HL-60/S4 treated with retinoic acid at 250 ng/mL for 4 days and 3 days (cell line): ENCODE results near the gene SLC2A2.

Experiments
- in situ Hi-C: fragments of 300-500 bp; cut with MboI; formaldehyde crosslinking; loops from 2 replicates; pipeline ENCODE4 v1.7.0; 2022; ENCODE audit warnings: low sequenced_read_pairs

The SLC2A2 gene

GRCh38 chr3:171038342-171038741 is 11.8 kb upstream of the SLC2A2 start:
- in situ Hi-C loops, result no loop called here

- in situ Hi-C loops, result no loop called here
Observed at GRCh38 chr3:171028779-171029232, 2.3 kb upstream of the SLC2A2 start.

DNA sequence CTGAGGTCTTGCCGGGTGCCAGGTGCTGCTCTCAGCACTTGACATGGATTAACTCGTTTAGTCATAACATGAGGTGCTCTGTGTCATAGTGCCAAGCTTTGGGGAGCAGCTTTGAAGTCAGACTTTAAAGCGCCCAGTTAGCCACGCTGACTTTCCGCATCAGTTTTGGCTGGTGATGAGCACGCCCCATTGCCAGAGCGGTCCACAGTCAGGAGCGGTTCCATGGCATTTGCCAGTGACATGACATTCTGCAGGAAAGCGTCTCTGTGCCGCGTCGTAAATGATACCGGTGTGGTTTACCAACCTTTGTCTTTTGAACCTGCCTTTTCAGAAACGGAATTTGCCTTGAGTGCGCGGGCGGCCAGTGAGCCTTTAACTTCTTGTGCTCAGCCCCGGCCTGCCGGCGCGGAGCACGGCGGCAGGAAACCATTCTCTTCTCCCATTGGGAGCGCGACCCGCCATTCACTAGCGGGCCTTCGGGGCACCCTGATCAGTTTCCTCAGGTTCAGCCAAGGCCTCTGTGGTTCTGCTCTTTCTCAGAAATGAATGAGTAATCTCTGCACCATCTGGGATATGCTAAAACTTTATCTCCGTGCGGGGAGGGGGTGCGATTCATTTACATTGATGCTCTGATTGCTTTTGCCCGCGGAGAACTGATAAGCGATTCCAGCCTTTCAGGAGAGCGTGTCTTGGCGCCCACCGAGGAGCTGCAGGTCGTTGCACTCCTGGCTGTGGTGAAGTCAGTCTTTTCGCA is 1.7 kb upstream of the SLC2A2 start:
- in situ Hi-C loops, result no loop called here

DNA sequence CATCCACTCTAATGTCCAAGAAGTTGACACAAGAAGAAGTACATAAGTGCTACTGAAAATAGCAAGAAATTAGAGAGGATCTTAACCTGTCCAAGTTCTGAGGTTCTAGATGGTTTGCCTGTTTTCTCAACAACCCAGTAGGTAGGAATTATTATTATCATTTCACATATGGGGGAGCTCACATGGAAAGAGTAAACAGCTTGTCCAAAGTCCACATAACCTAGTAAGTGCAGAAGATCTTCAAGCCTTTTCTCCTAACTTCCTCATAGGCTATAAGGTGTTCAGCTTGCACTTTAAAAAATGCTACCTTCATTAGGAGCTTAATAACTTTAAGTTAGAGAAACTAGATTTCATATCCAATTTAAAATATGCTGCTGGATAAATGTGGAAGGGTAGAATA is 3.0 kb downstream of the SLC2A2 start:
- in situ Hi-C loops, result no loop called here

DNA sequence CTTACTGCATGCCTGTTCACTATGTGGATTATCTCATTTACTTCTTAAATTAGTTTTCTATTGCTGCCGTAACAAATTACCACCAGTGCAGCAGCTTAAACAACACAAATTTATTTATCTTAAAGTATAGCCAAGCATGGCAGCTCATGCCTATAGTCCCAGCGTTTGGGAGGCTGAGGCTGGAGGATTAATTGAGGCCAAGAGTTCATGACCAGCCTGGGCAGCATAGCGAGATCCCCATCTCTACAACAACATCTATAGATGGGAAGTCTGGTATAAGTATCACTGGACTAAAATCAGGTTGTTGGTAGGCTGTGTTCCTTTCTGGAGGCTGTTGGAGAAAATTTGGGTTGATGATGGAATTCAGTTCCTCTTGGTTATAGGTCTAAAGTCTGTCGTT is 5.1 kb downstream of the SLC2A2 start:
- in situ Hi-C loops, result no loop called here

DNA sequence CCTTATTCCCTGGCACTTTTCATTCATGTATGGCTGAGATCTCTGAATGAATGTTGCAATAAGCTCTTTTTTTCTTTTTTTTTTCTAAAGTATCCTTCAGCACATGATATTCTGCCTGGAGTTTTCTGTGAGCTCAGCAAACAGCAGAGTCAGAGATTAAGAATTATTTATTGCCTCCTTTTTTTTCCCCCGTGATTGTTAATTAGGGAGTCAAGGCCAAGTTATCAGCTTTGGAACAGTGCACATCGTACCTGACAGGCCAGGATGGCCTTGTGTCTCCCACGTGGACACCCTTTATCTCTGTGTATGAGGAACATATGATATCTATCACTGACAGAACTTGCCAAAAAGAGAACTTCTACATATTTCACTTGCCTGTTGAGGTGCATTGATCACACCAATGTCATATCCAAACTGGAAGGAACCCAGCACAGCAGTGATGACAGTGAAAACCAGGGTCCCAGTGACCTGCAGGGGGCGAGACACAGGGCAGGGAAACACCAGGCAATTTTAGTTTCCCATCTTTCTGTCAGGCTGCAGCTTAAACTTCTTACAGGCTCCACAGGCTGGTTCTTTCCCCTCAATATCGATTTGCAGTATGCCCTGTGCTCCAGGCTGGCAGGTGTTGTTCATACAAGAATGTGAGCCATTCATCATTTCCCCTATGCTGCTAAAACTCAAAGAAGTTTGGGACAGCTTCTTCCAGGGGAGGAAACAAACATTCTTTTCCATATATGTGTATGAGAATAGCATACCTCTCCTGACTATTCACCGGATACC is 8.2 kb downstream of the SLC2A2 start:
- in situ Hi-C loops, result no loop called here

GRCh38 chr3:171013822-171014748 is 12.4 kb downstream of the SLC2A2 start:
- in situ Hi-C loops, result no loop called here

GRCh38 chr3:171011873-171012336 is 14.6 kb downstream of the SLC2A2 start:
- in situ Hi-C loops, result no loop called here

GRCh38 chr3:171011109-171011872 is 15.2 kb downstream of the SLC2A2 start:
- in situ Hi-C loops, result no loop called here

GRCh38 chr3:171007316-171007715 is 19.2 kb downstream of the SLC2A2 start:
- in situ Hi-C loops, result no loop called here

DNA sequence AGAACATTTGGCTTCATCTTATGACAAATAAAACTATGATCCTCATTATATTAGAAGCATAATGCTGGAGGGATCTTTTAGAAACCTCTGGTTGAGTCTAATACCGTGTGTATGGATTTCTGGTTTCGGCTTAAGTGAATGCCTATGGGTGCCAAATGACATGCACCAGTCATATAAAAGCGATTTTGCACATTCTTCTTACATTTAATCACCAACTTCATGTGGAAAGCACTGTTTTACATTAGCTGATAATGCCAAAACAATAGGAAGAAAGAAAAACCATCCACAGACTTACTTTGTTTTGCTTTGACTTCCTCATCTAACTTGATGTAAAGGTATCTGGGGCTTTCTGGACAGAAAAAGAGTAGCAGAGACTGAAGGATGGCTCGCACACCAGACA is 20.9 kb downstream of the SLC2A2 start:
- in situ Hi-C loops, result no loop called here

DNA sequence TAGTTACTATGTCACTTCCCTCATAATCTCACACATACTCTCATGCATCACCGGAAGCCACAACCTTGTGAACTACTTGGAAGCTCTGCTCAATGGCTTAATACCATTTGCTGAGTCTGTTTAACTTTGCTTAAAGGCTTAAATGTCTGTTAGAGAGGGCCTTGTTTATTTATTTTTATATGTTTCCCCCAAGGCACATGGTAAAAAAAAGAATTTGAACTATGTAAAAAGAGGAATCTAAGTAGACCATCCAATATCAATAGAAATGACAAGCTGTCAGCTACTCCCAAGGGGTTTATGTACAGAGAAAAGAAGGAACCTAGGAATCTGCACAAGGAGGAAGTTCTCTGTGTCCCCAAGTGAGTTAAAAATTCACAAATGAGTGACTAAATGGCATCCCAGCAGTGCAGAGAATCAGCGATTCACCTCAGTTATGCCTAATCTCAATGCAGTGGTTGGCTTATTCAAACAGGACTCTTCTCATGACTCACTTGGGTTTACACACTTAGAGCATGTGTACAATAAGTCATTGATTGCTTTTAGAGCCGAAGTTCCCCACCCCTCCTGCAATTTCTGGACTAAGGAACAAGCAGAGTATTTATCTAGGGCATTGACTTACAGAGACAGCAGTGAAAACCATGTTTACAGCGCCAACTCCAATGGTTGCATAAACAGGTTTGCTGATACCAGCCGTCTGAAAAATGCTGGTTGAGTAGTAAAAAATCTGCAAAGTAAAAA is 24.4 kb downstream of the SLC2A2 start:
- in situ Hi-C loops, result no loop called here

DNA sequence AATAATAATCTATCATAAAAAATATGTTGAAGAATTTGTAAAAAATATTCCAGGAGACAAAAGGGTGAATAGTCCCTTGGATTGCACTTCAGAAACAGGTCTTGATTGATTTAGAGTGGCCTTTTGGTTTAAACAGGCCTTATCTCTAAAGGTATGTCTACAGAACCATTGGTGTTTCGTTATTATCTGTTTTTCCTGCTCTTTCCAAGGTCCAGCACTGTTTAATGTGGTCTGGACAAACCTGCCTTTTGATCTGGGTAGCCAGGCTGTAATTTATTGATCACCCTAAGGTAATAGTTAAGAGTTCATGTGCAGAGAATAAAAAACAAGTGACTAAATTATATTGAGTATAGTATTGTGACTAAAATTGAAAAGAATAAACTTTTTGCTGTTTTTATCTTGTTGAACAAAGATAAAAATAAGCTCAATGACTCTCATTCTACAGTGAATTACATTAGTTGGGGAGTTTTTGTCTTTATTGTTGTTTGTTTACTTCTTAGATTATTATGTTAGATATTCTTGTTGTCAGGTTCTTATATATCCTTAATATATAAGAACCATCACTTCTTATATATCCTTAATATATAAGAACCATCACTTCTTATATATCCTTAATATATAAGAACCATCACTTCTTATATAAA is 25.1 kb downstream of the SLC2A2 start:
- in situ Hi-C loops, result no loop called here

DNA sequence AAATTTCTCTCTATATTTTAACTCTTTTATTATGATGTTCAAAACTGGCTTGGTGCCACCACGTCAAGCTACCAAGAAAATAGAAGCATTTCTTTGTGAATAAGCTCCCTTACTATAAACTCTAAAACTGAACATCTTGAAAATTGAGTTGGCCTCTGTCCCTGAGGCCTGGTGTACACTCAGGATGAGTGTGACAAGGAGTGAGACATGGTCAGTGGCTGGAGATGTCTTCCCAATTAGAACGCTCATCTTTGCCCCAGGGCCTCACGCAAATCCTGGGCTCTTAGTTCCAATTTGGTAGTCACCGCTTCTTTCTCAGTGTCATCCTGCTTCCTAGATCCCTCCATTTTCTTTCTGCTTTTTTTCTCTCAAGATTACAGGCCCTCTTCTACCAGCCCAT is 26.2 kb downstream of the SLC2A2 start:
- in situ Hi-C loops, result no loop called here

DNA sequence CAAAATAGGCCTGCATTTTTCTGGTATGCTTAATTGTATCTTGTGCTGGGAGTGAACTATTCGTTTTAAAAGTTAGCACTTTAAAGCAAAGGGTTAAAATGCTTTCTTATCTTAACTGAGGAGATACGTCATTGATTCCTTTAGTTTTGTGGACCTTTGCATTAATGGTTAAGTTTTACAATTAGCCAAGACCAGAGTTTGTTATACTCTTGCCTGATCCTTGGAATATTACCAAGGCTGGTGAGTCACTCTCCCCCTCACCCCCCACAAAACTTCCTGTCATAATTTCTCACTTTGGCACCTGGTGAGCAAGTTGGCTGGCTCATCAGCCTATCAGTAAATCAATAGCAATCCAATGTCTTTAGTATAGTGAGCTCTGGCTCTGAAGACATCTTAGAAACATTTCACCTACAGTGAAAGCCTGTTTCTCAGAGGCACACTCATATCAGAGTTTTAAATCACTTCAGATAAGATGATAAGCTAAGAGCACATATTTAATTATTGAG is 26.7 kb downstream of the SLC2A2 start:
- in situ Hi-C loops, result no loop called here

- in situ Hi-C loops, result no loop called here
Observed at GRCh38 chr3:170997961-170998913, 28.3 kb downstream of the SLC2A2 start.

GRCh38 chr3:170992854-170993253 is 33.7 kb downstream of the SLC2A2 start:
- in situ Hi-C loops, result no loop called here

- in situ Hi-C loops, result no loop called here
Observed at GRCh38 chr3:170991664-170992063, 34.9 kb downstream of the SLC2A2 start.
